ENCODE data around the gene GLDC. TPM values are rescaled to one million over a fixed set of nuclear protein-coding genes. Genes with fewer than 3 reads are reported as not detected.

GLDC gene
- total RNA-seq, 2 donors from 2014 or later = 8.9 to 38.8 TPM

GRCh38 chr9:6557883-6558616, 87.5 kb downstream of the GLDC start:
- Histone ChIP-seq H3K27ac (ENCODE audit: low read depth, low read length) (peak overlapping the region; percentile 82), H3K4me3 (ENCODE audit: low read length) (no peak overlapping the region), H3K36me3 (ENCODE audit: control insufficient read depth, insufficient read depth, low read length) (no peaks in the 10 kb centered on the region), H3K27me3 (ENCODE audit: control insufficient read depth, insufficient read depth, low read length, poor library complexity, severe bottlenecking) (no peaks in the 10 kb centered on the region), H3K4me1 (ENCODE audit: control insufficient read depth, insufficient read depth, low read length) (no peaks in the 10 kb centered on the region), H3K9me3 (ENCODE audit: control insufficient read depth, low read length) (no peaks in the 10 kb centered on the region), H3K9ac (ENCODE audit: extremely low read depth, low read length, poor library complexity, severe bottlenecking) (no peak overlapping the region)
- Mint-ChIP-seq H3K9me3 (no peaks in the 10 kb centered on the region), H3K36me3 (ENCODE audit: low read depth) (peaks cover 20% of the 10 kb centered on the region), H3K4me3 (no peak overlapping the region), H3K27ac (no peak overlapping the region), H3K4me1 (no peaks in the 10 kb centered on the region), H3K27me3 (ENCODE audit: insufficient read depth) (no peaks in the 10 kb centered on the region)
- TF ChIP-seq CTCF (conservative IDR thresholded peaks at IDR 0.05) = no peak
- WGBS, 2 experiments (ENCODE audit: insufficient coverage in 1 of 2, insufficient read length in 1 of 2) = 66 to 89% methylated on average over 3 to 9 of the region's 9 CpGs
- no peak for DNase-seq

GRCh38 chr9:6553866-6554265, 91.7 kb downstream of the GLDC start:
- Histone ChIP-seq H3K4me1 (ENCODE audit: control insufficient read depth, insufficient read depth, low read length) (no peaks in the 10 kb centered on the region), H3K27me3 (ENCODE audit: control insufficient read depth, insufficient read depth, low read length, poor library complexity, severe bottlenecking) (no peaks in the 10 kb centered on the region), H3K9ac (ENCODE audit: extremely low read depth, low read length, poor library complexity, severe bottlenecking) (no peak overlapping the region), H3K9me3 (ENCODE audit: control insufficient read depth, low read length) (no peaks in the 10 kb centered on the region), H3K36me3 (ENCODE audit: control insufficient read depth, insufficient read depth, low read length) (no peaks in the 10 kb centered on the region), H3K27ac (ENCODE audit: low read depth, low read length) (no peak overlapping the region), H3K4me3 (ENCODE audit: low read length) (no peak overlapping the region)
- no peak for TF ChIP-seq CTCF (conservative IDR thresholded peaks at IDR 0.05)
- 88 to 97% methylated on average over 1 of the region's 1 CpG for WGBS, 2 experiments (ENCODE audit: insufficient coverage in 1 of 2, insufficient read length in 1 of 2)
- no peak overlapping the region for H3K4me3 Mint-ChIP-seq
- no peak overlapping the region for H3K27ac Mint-ChIP-seq
- H3K9me3 Mint-ChIP-seq = no peaks in the 10 kb centered on the region
- H3K27me3 Mint-ChIP-seq (ENCODE audit: insufficient read depth) = no peaks in the 10 kb centered on the region
- H3K4me1 Mint-ChIP-seq = no peaks in the 10 kb centered on the region
- H3K36me3 Mint-ChIP-seq (ENCODE audit: low read depth) = peaks cover 20% of the 10 kb centered on the region
- no peak for DNase-seq

- no peaks in the 10 kb centered on the region for H3K27me3 Mint-ChIP-seq (ENCODE audit: insufficient read depth)
- H3K9ac ChIP-seq (ENCODE audit: extremely low read depth, low read length, poor library complexity, severe bottlenecking) = no peak overlapping the region
- peak overlapping the region; percentile 8 for H3K27ac ChIP-seq (ENCODE audit: low read depth, low read length)
Measured at GRCh38 chr9:6552498-6553121, 92.9 kb downstream of the GLDC start.

More at GRCh38 chr9:6552498-6553121, 92.9 kb downstream of the GLDC start:
- DNase-seq = no peak
- Mint-ChIP-seq H3K36me3 (ENCODE audit: low read depth) (peaks cover 18% of the 10 kb centered on the region), H3K9me3 (no peaks in the 10 kb centered on the region), H3K4me3 (no peak overlapping the region), H3K4me1 (no peaks in the 10 kb centered on the region), H3K27ac (no peak overlapping the region)
- Histone ChIP-seq H3K4me1 (ENCODE audit: control insufficient read depth, insufficient read depth, low read length) (no peaks in the 10 kb centered on the region), H3K36me3 (ENCODE audit: control insufficient read depth, insufficient read depth, low read length) (no peaks in the 10 kb centered on the region), H3K4me3 (ENCODE audit: low read length) (no peak overlapping the region), H3K9me3 (ENCODE audit: control insufficient read depth, low read length) (no peaks in the 10 kb centered on the region), H3K27me3 (ENCODE audit: control insufficient read depth, insufficient read depth, low read length, poor library complexity, severe bottlenecking) (no peaks in the 10 kb centered on the region)
- no peak for TF ChIP-seq CTCF (conservative IDR thresholded peaks at IDR 0.05)
- WGBS, 2 experiments (ENCODE audit: insufficient coverage in 1 of 2, insufficient read length in 1 of 2) = 93% methylated on average over 5 to 7 of the region's 7 CpGs
